SK-N-SH treated with all-trans-retinoic acid at 6 μM for 48 hours (cell line): Measurements from ENCODE around the gene CHMP4A.

ENCODE experiments used
- ATAC-seq: fragments of 200-7000 bp; cut with Tn5 transposase; 3 replicates; pipeline ENCODE4 v1.9.1; 2020; ENCODE audit warnings: mild to moderate bottlenecking, moderate library complexity
- ARNTL ChIP-seq: fragments of 450-650 bp; formaldehyde crosslinking; IDR thresholded peaks from 2 replicates; pipeline ENCODE4 v1.5.0; 2020; ENCODE audit warnings: low read depth, mild to moderate bottlenecking, moderate library complexity, borderline replicate concordance
- BACH2 ChIP-seq: fragments of 250-450 bp; sonication (Bioruptor Pico); IDR thresholded peaks from 2 replicates; pipeline ENCODE4 v1.9.0; 2021; ENCODE audit warnings: mild to moderate bottlenecking, borderline replicate concordance
- CSDC2 ChIP-seq: fragments of 250-450 bp; sonication (Bioruptor Pico); IDR thresholded peaks from 2 replicates; pipeline ENCODE4 v1.5.0; 2020; ENCODE audit warnings: mild to moderate bottlenecking, moderate library complexity
- ESRRG ChIP-seq: fragments of 250-450 bp; sonication (Bioruptor Pico); IDR thresholded peaks from 2 replicates; pipeline ENCODE4 v1.6.1; 2021; ENCODE audit warnings: mild to moderate bottlenecking
- GLIS3 ChIP-seq: fragments of 250-450 bp; sonication (Bioruptor Pico); IDR thresholded peaks from 2 replicates; pipeline ENCODE4 v1.5.0; 2020; ENCODE audit warnings: mild to moderate bottlenecking, moderate library complexity
- ISL1 ChIP-seq: fragments of 250-450 bp; sonication (Bioruptor Pico); IDR thresholded peaks from 2 replicates; pipeline ENCODE4 v2.1.2; 2022; ENCODE audit warnings: mild to moderate bottlenecking, moderate library complexity
- OSR1 ChIP-seq: fragments of 250-450 bp; sonication (Bioruptor Pico); IDR thresholded peaks from 2 replicates; pipeline ENCODE4 v1.8.0; 2022; ENCODE audit warnings: moderate library complexity, mild to moderate bottlenecking, inconsistent platforms
- PPARA ChIP-seq: fragments of 250-450 bp; sonication (Bioruptor Pico); IDR thresholded peaks from 2 replicates; pipeline ENCODE4 v1.5.0; 2020; ENCODE audit warnings: mild to moderate bottlenecking, borderline replicate concordance
- RARB ChIP-seq: fragments of 250-450 bp; sonication (Bioruptor Pico); IDR thresholded peaks from 2 replicates; pipeline ENCODE4 v1.8.0; 2021; ENCODE audit warnings: mild to moderate bottlenecking, moderate library complexity
- TCF4 ChIP-seq: fragments of 250-450 bp; sonication (Bioruptor Pico); IDR thresholded peaks from 2 replicates; pipeline ENCODE4 v1.8.0; 2021; ENCODE audit warnings: mild to moderate bottlenecking, moderate library complexity, borderline replicate concordance
- TOX ChIP-seq: fragments of 250-450 bp; sonication (Bioruptor Pico); IDR thresholded peaks from 2 replicates; pipeline ENCODE4 v1.8.0; 2021; ENCODE audit warnings: mild to moderate bottlenecking, moderate library complexity, borderline replicate concordance
- ZC3H10 ChIP-seq: fragments of 250-450 bp; sonication (Bioruptor Pico); IDR thresholded peaks from 2 replicates; pipeline ENCODE4 v1.5.1; 2021; ENCODE audit warnings: mild to moderate bottlenecking, moderate library complexity
- ZFP3 ChIP-seq: fragments of 250-450 bp; sonication (Bioruptor Pico); IDR thresholded peaks from 2 replicates; pipeline ENCODE4 v1.5.0; 2020; ENCODE audit warnings: mild to moderate bottlenecking, moderate library complexity
- ZNF70 ChIP-seq: fragments of 450-650 bp; formaldehyde crosslinking; IDR thresholded peaks from 2 replicates; pipeline ENCODE4 v1.5.0; 2020; ENCODE audit warnings: mild to moderate bottlenecking, moderate library complexity
- ZNF8 ChIP-seq: fragments of 450-650 bp; formaldehyde crosslinking; IDR thresholded peaks from 2 replicates; pipeline ENCODE4 v1.5.0; 2020; ENCODE audit warnings: mild to moderate bottlenecking, moderate library complexity
- TF ChIP-seq, protein P1 (sequence below): fragments of 250-450 bp; sonication (Bioruptor Pico); IDR thresholded peaks from 2 replicates; pipeline ENCODE4 v1.8.0; 2021; ENCODE audit warnings: low read depth, mild to moderate bottlenecking, moderate library complexity, borderline replicate concordance
- TF ChIP-seq, protein P2 (sequence below): fragments of 250-450 bp; sonication (Bioruptor Pico); IDR thresholded peaks from 2 replicates; pipeline ENCODE4 v1.8.0; 2020; ENCODE audit warnings: mild to moderate bottlenecking, moderate library complexity, borderline replicate concordance
- TF ChIP-seq, protein P3 (sequence below): fragments of 250-450 bp; sonication (Bioruptor Pico); IDR thresholded peaks from 2 replicates; pipeline ENCODE4 v1.5.1; 2021; ENCODE audit warnings: mild to moderate bottlenecking, moderate library complexity
- TF ChIP-seq, protein P4 (sequence below): fragments of 250-450 bp; sonication (Bioruptor Pico); IDR thresholded peaks from 2 replicates; pipeline ENCODE4 v1.5.0; 2020; ENCODE audit warnings: mild to moderate bottlenecking, moderate library complexity
- TF ChIP-seq, protein P5 (sequence below): fragments of 250-450 bp; sonication (Bioruptor Pico); IDR thresholded peaks from 2 replicates; pipeline ENCODE4 v1.5.1; 2020; ENCODE audit warnings: low read depth, mild to moderate bottlenecking, moderate library complexity

The CHMP4A gene

DNA sequence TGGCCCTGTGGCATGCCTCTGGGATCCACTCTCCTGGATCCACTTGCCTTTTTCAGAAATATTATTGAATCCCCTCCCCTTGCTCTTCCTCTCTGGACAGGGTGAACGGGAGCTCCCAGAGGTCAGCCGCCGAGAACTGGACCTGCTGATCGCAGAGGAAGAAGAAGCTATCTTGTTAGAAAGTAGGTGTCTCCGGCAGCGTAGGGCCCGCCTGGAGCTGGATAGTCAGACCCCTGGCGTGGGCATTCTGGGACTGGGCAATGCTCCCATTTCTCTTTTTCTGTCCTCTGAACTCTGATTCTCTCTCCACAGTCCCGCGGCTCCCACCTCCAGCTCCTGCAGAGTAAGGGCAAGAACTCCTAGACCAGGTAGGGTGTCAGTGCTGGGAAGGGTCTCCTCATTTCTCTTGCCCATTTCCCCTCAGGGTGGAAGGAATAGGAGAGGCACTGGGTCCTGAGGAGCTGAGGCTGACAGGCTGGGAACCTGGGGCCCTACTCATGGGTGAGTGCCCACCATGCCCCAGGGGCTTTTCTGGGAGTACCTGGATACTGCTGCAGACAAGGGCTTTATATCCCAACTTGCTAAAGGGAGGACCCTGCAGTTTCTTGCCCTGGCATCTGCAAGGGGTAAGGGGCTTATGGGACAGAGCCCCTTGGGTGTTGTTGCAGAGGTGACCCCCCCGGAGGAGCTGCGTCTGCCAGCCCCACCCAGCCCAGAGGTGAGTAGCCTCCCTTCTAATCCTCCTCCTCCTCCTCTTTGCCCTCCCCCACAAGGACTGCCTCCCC, 36.1 kb downstream of the CHMP4A start (continued):
- TF ChIP-seq, protein P1, sequence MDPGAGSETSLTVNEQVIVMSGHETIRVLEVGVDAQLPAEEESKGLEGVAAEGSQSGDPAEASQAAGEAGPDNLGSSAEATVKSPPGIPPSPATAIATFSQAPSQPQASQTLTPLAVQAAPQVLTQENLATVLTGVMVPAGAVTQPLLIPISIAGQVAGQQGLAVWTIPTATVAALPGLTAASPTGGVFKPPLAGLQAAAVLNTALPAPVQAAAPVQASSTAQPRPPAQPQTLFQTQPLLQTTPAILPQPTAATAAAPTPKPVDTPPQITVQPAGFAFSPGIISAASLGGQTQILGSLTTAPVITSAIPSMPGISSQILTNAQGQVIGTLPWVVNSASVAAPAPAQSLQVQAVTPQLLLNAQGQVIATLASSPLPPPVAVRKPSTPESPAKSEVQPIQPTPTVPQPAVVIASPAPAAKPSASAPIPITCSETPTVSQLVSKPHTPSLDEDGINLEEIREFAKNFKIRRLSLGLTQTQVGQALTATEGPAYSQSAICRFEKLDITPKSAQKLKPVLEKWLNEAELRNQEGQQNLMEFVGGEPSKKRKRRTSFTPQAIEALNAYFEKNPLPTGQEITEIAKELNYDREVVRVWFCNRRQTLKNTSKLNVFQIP (CRISPR knock-in tag), result no peak
- TF ChIP-seq ZC3H10 (CRISPR knock-in tag) (no peak), GLIS3 (no peak), OSR1 (CRISPR knock-in tag) (no peak), ZFP3 (no peak), PPARA (CRISPR knock-in tag) (no peak)
- TF ChIP-seq, all 23 proteins: peak for 0

DNA sequence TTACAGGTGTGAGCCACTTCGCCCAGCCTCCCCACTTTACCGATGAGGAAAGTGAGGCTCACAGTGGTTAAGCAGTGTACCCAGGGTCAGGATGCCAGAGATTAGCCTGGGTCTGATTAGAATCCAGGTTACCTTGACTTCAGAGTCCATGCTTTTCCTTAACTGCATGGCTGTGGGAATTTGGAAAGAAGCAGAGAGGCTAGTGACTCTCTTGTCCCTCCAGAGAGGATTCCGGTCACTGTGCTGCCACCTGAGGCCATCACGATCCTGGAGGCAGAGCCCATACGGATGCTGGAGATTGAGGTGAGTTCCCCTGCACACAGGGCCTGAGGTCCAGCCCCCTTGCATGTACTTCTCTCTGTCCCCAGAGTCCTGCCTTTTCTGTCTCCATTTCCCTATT, 36.7 kb downstream of the CHMP4A start:
- TF ChIP-seq RARB, result no peak
- no peak for TF ChIP-seq GLIS3
- TF ChIP-seq, protein P2, sequence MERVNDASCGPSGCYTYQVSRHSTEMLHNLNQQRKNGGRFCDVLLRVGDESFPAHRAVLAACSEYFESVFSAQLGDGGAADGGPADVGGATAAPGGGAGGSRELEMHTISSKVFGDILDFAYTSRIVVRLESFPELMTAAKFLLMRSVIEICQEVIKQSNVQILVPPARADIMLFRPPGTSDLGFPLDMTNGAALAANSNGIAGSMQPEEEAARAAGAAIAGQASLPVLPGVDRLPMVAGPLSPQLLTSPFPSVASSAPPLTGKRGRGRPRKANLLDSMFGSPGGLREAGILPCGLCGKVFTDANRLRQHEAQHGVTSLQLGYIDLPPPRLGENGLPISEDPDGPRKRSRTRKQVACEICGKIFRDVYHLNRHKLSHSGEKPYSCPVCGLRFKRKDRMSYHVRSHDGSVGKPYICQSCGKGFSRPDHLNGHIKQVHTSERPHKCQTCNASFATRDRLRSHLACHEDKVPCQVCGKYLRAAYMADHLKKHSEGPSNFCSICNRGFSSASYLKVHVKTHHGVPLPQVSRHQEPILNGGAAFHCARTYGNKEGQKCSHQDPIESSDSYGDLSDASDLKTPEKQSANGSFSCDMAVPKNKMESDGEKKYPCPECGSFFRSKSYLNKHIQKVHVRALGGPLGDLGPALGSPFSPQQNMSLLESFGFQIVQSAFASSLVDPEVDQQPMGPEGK, result no peak
- no peak for TF ChIP-seq TOX (CRISPR knock-in tag)
- no peak for TF ChIP-seq CSDC2 (CRISPR knock-in tag)
- no peak for TF ChIP-seq ZNF70
- TF ChIP-seq, protein P3, sequence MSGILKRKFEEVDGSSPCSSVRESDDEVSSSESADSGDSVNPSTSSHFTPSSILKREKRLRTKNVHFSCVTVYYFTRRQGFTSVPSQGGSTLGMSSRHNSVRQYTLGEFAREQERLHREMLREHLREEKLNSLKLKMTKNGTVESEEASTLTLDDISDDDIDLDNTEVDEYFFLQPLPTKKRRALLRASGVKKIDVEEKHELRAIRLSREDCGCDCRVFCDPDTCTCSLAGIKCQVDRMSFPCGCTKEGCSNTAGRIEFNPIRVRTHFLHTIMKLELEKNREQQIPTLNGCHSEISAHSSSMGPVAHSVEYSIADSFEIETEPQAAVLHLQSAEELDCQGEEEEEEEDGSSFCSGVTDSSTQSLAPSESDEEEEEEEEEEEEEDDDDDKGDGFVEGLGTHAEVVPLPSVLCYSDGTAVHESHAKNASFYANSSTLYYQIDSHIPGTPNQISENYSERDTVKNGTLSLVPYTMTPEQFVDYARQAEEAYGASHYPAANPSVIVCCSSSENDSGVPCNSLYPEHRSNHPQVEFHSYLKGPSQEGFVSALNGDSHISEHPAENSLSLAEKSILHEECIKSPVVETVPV, result no peak
- TF ChIP-seq PPARA (CRISPR knock-in tag), result no peak
- no peak for ATAC-seq

DNA sequence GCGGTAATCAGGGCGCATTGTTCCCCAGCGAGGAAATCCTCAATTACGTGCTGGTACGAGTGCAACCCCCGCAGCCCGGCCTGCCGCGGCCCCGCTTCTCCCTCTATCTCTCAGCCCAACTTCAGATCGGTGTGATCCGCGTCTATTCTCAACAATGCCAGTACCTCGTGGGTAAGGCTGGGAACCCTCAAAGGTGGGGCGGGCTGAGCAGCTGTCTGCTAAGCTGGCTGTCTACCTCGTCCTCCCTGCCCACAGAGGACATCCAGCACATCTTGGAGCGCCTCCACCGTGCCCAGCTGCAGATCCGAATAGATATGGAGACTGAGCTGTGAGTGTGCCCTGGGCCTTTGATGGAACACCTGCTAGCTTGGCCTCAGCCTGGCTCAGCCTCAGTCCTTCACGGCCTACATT, 40.4 kb downstream of the CHMP4A start:
- TF ChIP-seq PPARA (CRISPR knock-in tag), result no peak
- TF ChIP-seq, protein P4, sequence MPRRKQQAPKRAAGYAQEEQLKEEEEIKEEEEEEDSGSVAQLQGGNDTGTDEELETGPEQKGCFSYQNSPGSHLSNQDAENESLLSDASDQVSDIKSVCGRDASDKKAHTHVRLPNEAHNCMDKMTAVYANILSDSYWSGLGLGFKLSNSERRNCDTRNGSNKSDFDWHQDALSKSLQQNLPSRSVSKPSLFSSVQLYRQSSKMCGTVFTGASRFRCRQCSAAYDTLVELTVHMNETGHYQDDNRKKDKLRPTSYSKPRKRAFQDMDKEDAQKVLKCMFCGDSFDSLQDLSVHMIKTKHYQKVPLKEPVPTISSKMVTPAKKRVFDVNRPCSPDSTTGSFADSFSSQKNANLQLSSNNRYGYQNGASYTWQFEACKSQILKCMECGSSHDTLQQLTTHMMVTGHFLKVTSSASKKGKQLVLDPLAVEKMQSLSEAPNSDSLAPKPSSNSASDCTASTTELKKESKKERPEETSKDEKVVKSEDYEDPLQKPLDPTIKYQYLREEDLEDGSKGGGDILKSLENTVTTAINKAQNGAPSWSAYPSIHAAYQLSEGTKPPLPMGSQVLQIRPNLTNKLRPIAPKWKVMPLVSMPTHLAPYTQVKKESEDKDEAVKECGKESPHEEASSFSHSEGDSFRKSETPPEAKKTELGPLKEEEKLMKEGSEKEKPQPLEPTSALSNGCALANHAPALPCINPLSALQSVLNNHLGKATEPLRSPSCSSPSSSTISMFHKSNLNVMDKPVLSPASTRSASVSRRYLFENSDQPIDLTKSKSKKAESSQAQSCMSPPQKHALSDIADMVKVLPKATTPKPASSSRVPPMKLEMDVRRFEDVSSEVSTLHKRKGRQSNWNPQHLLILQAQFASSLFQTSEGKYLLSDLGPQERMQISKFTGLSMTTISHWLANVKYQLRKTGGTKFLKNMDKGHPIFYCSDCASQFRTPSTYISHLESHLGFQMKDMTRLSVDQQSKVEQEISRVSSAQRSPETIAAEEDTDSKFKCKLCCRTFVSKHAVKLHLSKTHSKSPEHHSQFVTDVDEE (CRISPR knock-in tag), result no peak
- TF ChIP-seq, protein P3, result no peak
- TF ChIP-seq ESRRG (CRISPR knock-in tag), result no peak
- TF ChIP-seq, protein P1 (CRISPR knock-in tag), result no peak
- no peak for TF ChIP-seq BACH2 (CRISPR knock-in tag)
- no peak for TF ChIP-seq ARNTL (CRISPR knock-in tag)
- TF ChIP-seq, protein P5, sequence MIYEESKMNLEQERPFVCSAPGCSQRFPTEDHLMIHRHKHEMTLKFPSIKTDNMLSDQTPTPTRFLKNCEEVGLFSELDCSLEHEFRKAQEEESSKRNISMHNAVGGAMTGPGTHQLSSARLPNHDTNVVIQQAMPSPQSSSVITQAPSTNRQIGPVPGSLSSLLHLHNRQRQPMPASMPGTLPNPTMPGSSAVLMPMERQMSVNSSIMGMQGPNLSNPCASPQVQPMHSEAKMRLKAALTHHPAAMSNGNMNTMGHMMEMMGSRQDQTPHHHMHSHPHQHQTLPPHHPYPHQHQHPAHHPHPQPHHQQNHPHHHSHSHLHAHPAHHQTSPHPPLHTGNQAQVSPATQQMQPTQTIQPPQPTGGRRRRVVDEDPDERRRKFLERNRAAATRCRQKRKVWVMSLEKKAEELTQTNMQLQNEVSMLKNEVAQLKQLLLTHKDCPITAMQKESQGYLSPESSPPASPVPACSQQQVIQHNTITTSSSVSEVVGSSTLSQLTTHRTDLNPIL (CRISPR knock-in tag), result no peak
- TF ChIP-seq ISL1 (CRISPR knock-in tag), result no peak
- no peak for TF ChIP-seq CSDC2 (CRISPR knock-in tag)
- TF ChIP-seq TOX (CRISPR knock-in tag), result no peak
- no peak for TF ChIP-seq TCF4 (CRISPR knock-in tag)
- no peak for TF ChIP-seq RARB
- no peak for TF ChIP-seq ZNF8 (CRISPR knock-in tag)
- TF ChIP-seq, protein P2, result no peak
- TF ChIP-seq, all 23 proteins: peak for 0
- no peak for ATAC-seq
